ENCODE data around the gene ZBTB40.

The ZBTB40 gene

GRCh38 chr1:22484706-22485345 is 33.2 kb downstream of the ZBTB40 start:
- no peak for DNase-seq (ENCODE audit: extremely low read depth, insufficient read length)
- H3K27me3 ChIP-seq (replicated peaks; ENCODE audit: control insufficient read depth, insufficient read depth, low read length) = no peaks in the 10 kb centered on the region
- TF ChIP-seq CTCF (IDR thresholded peaks at IDR 0.05; ENCODE audit: insufficient read depth, low read length, poor library complexity, severe bottlenecking) = no peak
- no peak overlapping the region for H3K4me3 ChIP-seq (replicated peaks; ENCODE audit: low read depth, low read length)
- peaks cover under 1% of the 10 kb centered on the region; the same call in 1 of the 2 replicates for H3K36me3 ChIP-seq (ENCODE audit: control insufficient read depth, insufficient read depth, low read length)

GRCh38 chr1:22485431-22485830 is 33.8 kb downstream of the ZBTB40 start:
- DNase-seq (ENCODE audit: extremely low read depth, insufficient read length) = no peak
- H3K4me3 ChIP-seq (replicated peaks; ENCODE audit: low read depth, low read length) = no peak overlapping the region
- H3K27me3 ChIP-seq (replicated peaks; ENCODE audit: control insufficient read depth, insufficient read depth, low read length) = no peaks in the 10 kb centered on the region
- TF ChIP-seq CTCF (IDR thresholded peaks at IDR 0.05; ENCODE audit: insufficient read depth, low read length, poor library complexity, severe bottlenecking) = no peak
- H3K36me3 ChIP-seq (ENCODE audit: control insufficient read depth, insufficient read depth, low read length) = peaks cover 2% of the 10 kb centered on the region; the same call in 1 of the 2 replicates

GRCh38 chr1:22487781-22488180 is 36.1 kb downstream of the ZBTB40 start:
- Histone ChIP-seq H3K27me3 (replicated peaks; ENCODE audit: control insufficient read depth, insufficient read depth, low read length) (no peaks in the 10 kb centered on the region), H3K36me3 (ENCODE audit: control insufficient read depth, insufficient read depth, low read length) (peaks cover 2% of the 10 kb centered on the region; the same call in 1 of the 2 replicates), H3K4me3 (replicated peaks; ENCODE audit: low read depth, low read length) (no peak overlapping the region)
- DNase-seq (ENCODE audit: extremely low read depth, insufficient read length) = no peak
- no peak for TF ChIP-seq CTCF (IDR thresholded peaks at IDR 0.05; ENCODE audit: insufficient read depth, low read length, poor library complexity, severe bottlenecking)

GRCh38 chr1:22488319-22488718 is 36.7 kb downstream of the ZBTB40 start:
- no peak for TF ChIP-seq CTCF (IDR thresholded peaks at IDR 0.05; ENCODE audit: insufficient read depth, low read length, poor library complexity, severe bottlenecking)
- Histone ChIP-seq H3K36me3 (ENCODE audit: control insufficient read depth, insufficient read depth, low read length) (peaks cover 2% of the 10 kb centered on the region; the same call in 1 of the 2 replicates), H3K4me3 (replicated peaks; ENCODE audit: low read depth, low read length) (no peak overlapping the region), H3K27me3 (replicated peaks; ENCODE audit: control insufficient read depth, insufficient read depth, low read length) (no peaks in the 10 kb centered on the region)
- no peak for DNase-seq (ENCODE audit: extremely low read depth, insufficient read length)

- Histone ChIP-seq H3K27me3 (replicated peaks; ENCODE audit: control insufficient read depth, insufficient read depth, low read length) (no peaks in the 10 kb centered on the region), H3K4me3 (replicated peaks; ENCODE audit: low read depth, low read length) (no peak overlapping the region), H3K36me3 (ENCODE audit: control insufficient read depth, insufficient read depth, low read length) (peaks cover 2% of the 10 kb centered on the region; the same call in 1 of the 2 replicates)
- no peak for TF ChIP-seq CTCF (IDR thresholded peaks at IDR 0.05; ENCODE audit: insufficient read depth, low read length, poor library complexity, severe bottlenecking)
- DNase-seq (ENCODE audit: extremely low read depth, insufficient read length) = no peak
Measured at GRCh38 chr1:22489278-22489677, 37.6 kb downstream of the ZBTB40 start.

All from GM06990 (cell line).